Liver (tissue), 9 donors: Measurements from ENCODE around the gene ZNF831. TPM values are rescaled to one million over a fixed set of nuclear protein-coding genes. Genes with fewer than 3 reads are reported as not detected.

Experiments used
- DNase-seq: peaks from one replicate; pipeline ENCODE4 v3.0.0-alpha.2; 2017; ENCODE audit warnings: low spot score
- H3K27ac ChIP-seq, 2 donors: one replicate each; pipeline ENCODE4 v1.7.0; 2013; ENCODE audit warnings: inconsistent platforms in 2 of 2, low read length in 2 of 2, control low read depth in 1 of 2, low read depth in 1 of 2, mild to moderate bottlenecking in 1 of 2
- H3K27me3 ChIP-seq, 4 donors: one replicate each; pipeline versions ENCODE4 v1.6.1 to v1.7.0; 2013; ENCODE audit warnings: low read length in 3 of 4, inconsistent platforms in 1 of 4, mild to moderate bottlenecking in 1 of 4, moderate library complexity in 1 of 4; ENCODE audit not compliant: control insufficient read depth in 4 of 4, insufficient read depth in 4 of 4
- H3K36me3 ChIP-seq, 4 donors: one replicate each; pipeline versions ENCODE4 v1.6.1 to v1.7.0; 2013; ENCODE audit warnings: low read length in 3 of 4, mild to moderate bottlenecking in 3 of 4, low read depth in 1 of 4, moderate library complexity in 1 of 4; ENCODE audit not compliant: control insufficient read depth in 4 of 4, insufficient read depth in 3 of 4
- H3K4me1 ChIP-seq, 4 donors: one replicate each; pipeline versions ENCODE4 v1.6.1 to v1.7.0; 2013; ENCODE audit warnings: low read length in 3 of 4, mild to moderate bottlenecking in 3 of 4, moderate library complexity in 1 of 4; ENCODE audit not compliant: control insufficient read depth in 4 of 4, insufficient read depth in 4 of 4
- H3K4me3 ChIP-seq, 3 donors: one replicate each; pipeline versions ENCODE4 v1.6.1 to v1.7.0; 2013; ENCODE audit warnings: low read length in 3 of 3, control low read depth in 1 of 3, low read depth in 1 of 3, mild to moderate bottlenecking in 1 of 3
- H3K9ac ChIP-seq, 2 donors: one replicate each; pipeline ENCODE4 v1.7.0; 2013; ENCODE audit warnings: low read length in 2 of 2, mild to moderate bottlenecking in 2 of 2, moderate library complexity in 2 of 2, control low read depth in 1 of 2, low read depth in 1 of 2
- H3K9me3 ChIP-seq, 4 donors: one replicate each; pipeline versions ENCODE4 v1.6.1 to v1.7.0; 2013; ENCODE audit warnings: low read length in 3 of 4; ENCODE audit not compliant: control insufficient read depth in 4 of 4
- EGR1 ChIP-seq, 2 donors: IDR thresholded peaks; 2 replicates each; pipeline ENCODE4 v1.6.1; 2016 to 2018; ENCODE audit warnings: antibody characterized with exemption in 2 of 2, low read depth in 2 of 2
- FOXA1 ChIP-seq: IDR thresholded peaks from 2 replicates; pipeline ENCODE4 v1.6.1; 2016; ENCODE audit warnings: antibody characterized with exemption
- GABPA ChIP-seq, 2 donors: IDR thresholded peaks in 1 of 2; conservative IDR thresholded peaks in 1 of 2; 2 replicates each; pipeline ENCODE4 v1.6.1; 2016; ENCODE audit warnings: antibody characterized with exemption in 2 of 2, mild to moderate bottlenecking in 1 of 2, moderate library complexity in 1 of 2
- HNF4A ChIP-seq, 2 donors: conservative IDR thresholded peaks; 2 replicates each; pipeline ENCODE4 v1.6.1; 2016; ENCODE audit warnings: antibody characterized with exemption in 2 of 2, mild to moderate bottlenecking in 2 of 2
- HNF4G ChIP-seq: IDR thresholded peaks from 2 replicates; pipeline ENCODE4 v1.6.1; 2016; ENCODE audit warnings: antibody characterized with exemption
- RAD21 ChIP-seq, 2 donors: IDR thresholded peaks; 2 replicates each; pipeline ENCODE4 v1.6.1; 2016; ENCODE audit warnings: antibody characterized with exemption in 2 of 2, mild to moderate bottlenecking in 2 of 2
- SP1 ChIP-seq: IDR thresholded peaks from 2 replicates; pipeline ENCODE4 v1.6.1; 2018; ENCODE audit warnings: antibody characterized with exemption, mild to moderate bottlenecking
- TAF1 ChIP-seq: conservative IDR thresholded peaks from 2 replicates; pipeline ENCODE4 v1.6.1; 2016; ENCODE audit warnings: antibody characterized with exemption, mild to moderate bottlenecking
- WGBS: extraction: QIAGEN DNeasy Blood & Tissue Kit; methylation state at CpG from one replicate; pipeline ENCODE4 v1.1.7; 2013; 5-methylcytosine and 5-hydroxymethylcytosine counted together
- polyA plus RNA-seq, 2 donors: library from polyadenylated mRNA; stranded (reverse) in 1 of 2; unstranded in 1 of 2; fragments of 200-250 nt in 1 of 2; fragments of >200 nt in 1 of 2; fragmentation: Nextera tagmentation in 1 of 2; extraction: Ambion mirVana in 1 of 2; gene quantifications; one replicate each; pipeline versions ENCODE4 v1.2.1 to v1.2.3, GENCODE V29; 2013 to 2015
- total RNA-seq, 2 donors: library from RNA; depleted of rRNA; stranded (reverse); fragments of >200 nt; gene quantifications; one replicate each; pipeline ENCODE4 v1.2.3, GENCODE V29; 2014
- TF ChIP-seq, protein P1 (sequence below): fragments of 150-350 bp; IDR thresholded peaks from 2 replicates; pipeline ENCODE4 v1.5.1; 2017; ENCODE audit warnings: improper control_type of control experiment, low read depth, low read length; ENCODE audit not compliant: missing input control
- TF ChIP-seq, protein P2 (sequence below): IDR thresholded peaks from 2 replicates; pipeline ENCODE4 v1.6.1; 2016; ENCODE audit warnings: antibody characterized with exemption, mild to moderate bottlenecking
- TF ChIP-seq, protein P3 (sequence below): IDR thresholded peaks from 2 replicates; pipeline ENCODE4 v1.6.1; 2016; ENCODE audit warnings: antibody characterized with exemption
- donor health status: healthy.
- donor health status: healthy.
- donor health status: healthy.
- donor health status: healthy.
- donor health status: healthy.

Gene ZNF831
- total and polyA plus RNA-seq, 4 donors: 0.06 to 0.75 (median 0.13) TPM

DNA sequence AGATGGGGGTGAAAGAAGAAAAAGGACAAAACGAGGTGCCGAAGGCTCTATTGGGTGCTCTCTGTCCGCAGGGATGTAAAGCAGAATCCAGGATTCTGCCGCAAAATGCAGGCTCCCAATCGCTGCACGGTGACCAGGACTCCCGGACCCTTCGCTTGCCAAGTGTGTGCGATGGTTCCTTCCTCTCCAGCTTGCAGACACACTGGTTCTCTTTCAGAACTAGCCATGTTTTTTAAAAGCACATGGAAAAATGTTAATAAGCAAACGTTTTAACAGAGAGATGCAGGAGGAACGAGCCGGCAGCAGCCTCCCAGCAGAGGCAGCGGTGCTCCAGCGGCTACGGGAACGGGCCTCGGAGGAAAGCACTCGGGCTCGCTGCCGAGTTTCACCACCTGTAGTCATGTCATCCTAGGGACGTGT lies 59.6 kb downstream of the ZNF831 start:
- peaks cover 0 to 1% (median 0%) of the 10 kb centered on the region in 4 donors for H3K36me3 ChIP-seq
- no peak overlapping the region for H3K27ac ChIP-seq
- no peak overlapping the region for H3K9ac ChIP-seq
- H3K27me3 ChIP-seq: peaks cover 0 to 10% (median 5%) of the 10 kb centered on the region in 4 donors
- 18% methylated on average over 21 of the region's 21 CpGs for WGBS
- TF ChIP-seq SP1: no peak
- TF ChIP-seq, protein P1, sequence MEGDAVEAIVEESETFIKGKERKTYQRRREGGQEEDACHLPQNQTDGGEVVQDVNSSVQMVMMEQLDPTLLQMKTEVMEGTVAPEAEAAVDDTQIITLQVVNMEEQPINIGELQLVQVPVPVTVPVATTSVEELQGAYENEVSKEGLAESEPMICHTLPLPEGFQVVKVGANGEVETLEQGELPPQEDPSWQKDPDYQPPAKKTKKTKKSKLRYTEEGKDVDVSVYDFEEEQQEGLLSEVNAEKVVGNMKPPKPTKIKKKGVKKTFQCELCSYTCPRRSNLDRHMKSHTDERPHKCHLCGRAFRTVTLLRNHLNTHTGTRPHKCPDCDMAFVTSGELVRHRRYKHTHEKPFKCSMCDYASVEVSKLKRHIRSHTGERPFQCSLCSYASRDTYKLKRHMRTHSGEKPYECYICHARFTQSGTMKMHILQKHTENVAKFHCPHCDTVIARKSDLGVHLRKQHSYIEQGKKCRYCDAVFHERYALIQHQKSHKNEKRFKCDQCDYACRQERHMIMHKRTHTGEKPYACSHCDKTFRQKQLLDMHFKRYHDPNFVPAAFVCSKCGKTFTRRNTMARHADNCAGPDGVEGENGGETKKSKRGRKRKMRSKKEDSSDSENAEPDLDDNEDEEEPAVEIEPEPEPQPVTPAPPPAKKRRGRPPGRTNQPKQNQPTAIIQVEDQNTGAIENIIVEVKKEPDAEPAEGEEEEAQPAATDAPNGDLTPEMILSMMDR: no peak
- TF ChIP-seq, protein P2, sequence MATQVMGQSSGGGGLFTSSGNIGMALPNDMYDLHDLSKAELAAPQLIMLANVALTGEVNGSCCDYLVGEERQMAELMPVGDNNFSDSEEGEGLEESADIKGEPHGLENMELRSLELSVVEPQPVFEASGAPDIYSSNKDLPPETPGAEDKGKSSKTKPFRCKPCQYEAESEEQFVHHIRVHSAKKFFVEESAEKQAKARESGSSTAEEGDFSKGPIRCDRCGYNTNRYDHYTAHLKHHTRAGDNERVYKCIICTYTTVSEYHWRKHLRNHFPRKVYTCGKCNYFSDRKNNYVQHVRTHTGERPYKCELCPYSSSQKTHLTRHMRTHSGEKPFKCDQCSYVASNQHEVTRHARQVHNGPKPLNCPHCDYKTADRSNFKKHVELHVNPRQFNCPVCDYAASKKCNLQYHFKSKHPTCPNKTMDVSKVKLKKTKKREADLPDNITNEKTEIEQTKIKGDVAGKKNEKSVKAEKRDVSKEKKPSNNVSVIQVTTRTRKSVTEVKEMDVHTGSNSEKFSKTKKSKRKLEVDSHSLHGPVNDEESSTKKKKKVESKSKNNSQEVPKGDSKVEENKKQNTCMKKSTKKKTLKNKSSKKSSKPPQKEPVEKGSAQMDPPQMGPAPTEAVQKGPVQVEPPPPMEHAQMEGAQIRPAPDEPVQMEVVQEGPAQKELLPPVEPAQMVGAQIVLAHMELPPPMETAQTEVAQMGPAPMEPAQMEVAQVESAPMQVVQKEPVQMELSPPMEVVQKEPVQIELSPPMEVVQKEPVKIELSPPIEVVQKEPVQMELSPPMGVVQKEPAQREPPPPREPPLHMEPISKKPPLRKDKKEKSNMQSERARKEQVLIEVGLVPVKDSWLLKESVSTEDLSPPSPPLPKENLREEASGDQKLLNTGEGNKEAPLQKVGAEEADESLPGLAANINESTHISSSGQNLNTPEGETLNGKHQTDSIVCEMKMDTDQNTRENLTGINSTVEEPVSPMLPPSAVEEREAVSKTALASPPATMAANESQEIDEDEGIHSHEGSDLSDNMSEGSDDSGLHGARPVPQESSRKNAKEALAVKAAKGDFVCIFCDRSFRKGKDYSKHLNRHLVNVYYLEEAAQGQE: no peak
- no peak for TF ChIP-seq HNF4G
- H3K4me1 ChIP-seq: peaks cover 0 to 6% (median 3%) of the 10 kb centered on the region in 4 donors
- DNase-seq: no peak
- no peak overlapping the region for H3K4me3 ChIP-seq
- H3K9me3 ChIP-seq: no peaks in the 10 kb centered on the region

DNA sequence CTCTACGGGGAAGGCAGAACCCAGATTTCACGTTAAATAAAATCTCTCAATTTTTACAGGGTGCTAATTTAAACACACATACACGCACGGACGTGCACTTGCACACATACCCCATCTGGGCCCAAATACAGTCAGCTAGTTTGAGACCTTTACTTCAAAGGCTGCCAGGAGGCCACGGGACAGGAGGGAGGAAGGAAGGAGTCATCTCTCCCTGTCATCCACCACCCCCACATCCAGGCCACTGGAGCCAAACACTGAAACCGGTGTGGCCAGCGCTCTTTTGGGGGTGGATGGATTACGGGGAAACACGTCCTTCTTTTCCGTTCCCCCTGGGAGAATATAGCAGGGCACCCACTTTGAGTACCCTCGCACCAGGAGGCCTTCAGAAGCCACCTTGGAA lies 60.1 kb downstream of the ZNF831 start:
- Histone ChIP-seq H3K4me3 (no peak overlapping the region), H3K27ac (no peak overlapping the region), H3K9ac (no peak overlapping the region), H3K36me3 (no peaks in the 10 kb centered on the region), H3K27me3 (peaks cover 0 to 10% (median 6%) of the 10 kb centered on the region in 4 donors), H3K9me3 (no peaks in the 10 kb centered on the region), H3K4me1 (peaks cover 0 to 6% (median 3%) of the 10 kb centered on the region in 4 donors)
- no peak for DNase-seq
- TF ChIP-seq RAD21 (IDR thresholded peaks at IDR 0.05) (no peak), EGR1 (IDR thresholded peaks at IDR 0.05; ENCODE audit: low read depth in 2 of 2) (no peak), TAF1 (no peak), GABPA (IDR thresholded peaks at IDR 0.05 in 1 of 2, conservative IDR thresholded peaks at IDR 0.05 in 1 of 2) (no peak), FOXA1 (no peak), HNF4A (conservative IDR thresholded peaks at IDR 0.05) (no peak)
- TF ChIP-seq, protein P2: no peak
- TF ChIP-seq, protein P3, sequence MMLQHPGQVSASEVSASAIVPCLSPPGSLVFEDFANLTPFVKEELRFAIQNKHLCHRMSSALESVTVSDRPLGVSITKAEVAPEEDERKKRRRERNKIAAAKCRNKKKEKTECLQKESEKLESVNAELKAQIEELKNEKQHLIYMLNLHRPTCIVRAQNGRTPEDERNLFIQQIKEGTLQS: no peak
- WGBS: 78% methylated on average over 12 of the region's 12 CpGs
